HL-60 (cell line): Measurements from ENCODE around the gene CERT1.
"Not testable (repeated sequence)": the region's sequence is repeated elsewhere in the genome, so short reads cannot be mapped to it uniquely, and the experiment has no call there.

Experiments
- DNase-seq, 2 experiments: peaks; one replicate each; pipeline ENCODE4 v3.0.0-alpha.2; 2010 to 2020; ENCODE audit warnings: low read depth in 1 of 2, low spot score in 1 of 2
- H3K27ac ChIP-seq: fragments of 250-450 bp; sonication (Bioruptor Pico); replicated peaks from 2 replicates; pipeline ENCODE4 v1.5.1; 2020; ENCODE audit warnings: mild to moderate bottlenecking, moderate library complexity
- H3K27me3 ChIP-seq: fragments of 250-450 bp; sonication (Bioruptor Pico); 2 replicates; pipeline ENCODE4 v1.5.1; 2021; ENCODE audit warnings: mild to moderate bottlenecking, moderate library complexity; ENCODE audit not compliant: insufficient read depth, poor library complexity, severe bottlenecking
- H3K4me3 ChIP-seq: replicated peaks from 2 replicates; pipeline ENCODE4 v1.5.1; 2011; ENCODE audit warnings: mild to moderate bottlenecking, control low read depth, low read length; ENCODE audit not compliant: insufficient read depth
- CTCF ChIP-seq: IDR thresholded peaks from one replicate; pipeline ENCODE4 v1.5.1; 2011; ENCODE audit warnings: low read length, control low read depth, inconsistent platforms; ENCODE audit not compliant: insufficient read depth
- GABPA ChIP-seq: IDR thresholded peaks from 2 replicates; pipeline ENCODE4 v1.6.1; 2012; ENCODE audit warnings: low read depth
- POLR2AphosphoS5 ChIP-seq: IDR thresholded peaks from 2 replicates; pipeline ENCODE4 v1.6.1; 2012; ENCODE audit warnings: low read depth
- REST ChIP-seq: IDR thresholded peaks from 2 replicates; pipeline ENCODE4 v1.6.1; 2012; ENCODE audit warnings: low read depth; ENCODE audit not compliant: insufficient replicate concordance
- SPI1 ChIP-seq: IDR thresholded peaks from 2 replicates; pipeline ENCODE4 v1.6.1; 2012; ENCODE audit warnings: low read depth, mild to moderate bottlenecking, borderline replicate concordance

The CERT1 gene

GRCh38 chr5:75509546-75509945 lies 1.9 kb downstream of the CERT1 start:
- no peaks in the 10 kb centered on the region for H3K27me3 ChIP-seq
- peak in 1 of 2 experiments; percentile 1 for DNase-seq
- peak overlapping the region; percentile 67 for H3K4me3 ChIP-seq
- TF ChIP-seq POLR2AphosphoS5, result no peak
- no peak for TF ChIP-seq CTCF
- TF ChIP-seq SPI1, result no peak
- no peak for TF ChIP-seq GABPA
- TF ChIP-seq REST, result no peak
- H3K27ac ChIP-seq, result peak overlapping the region; percentile 82

GRCh38 chr5:75507841-75508240 lies 3.6 kb downstream of the CERT1 start:
- DNase-seq, result no peak
- Histone ChIP-seq H3K27me3 (no peaks in the 10 kb centered on the region), H3K27ac (no peak overlapping the region), H3K4me3 (no peak overlapping the region)
- TF ChIP-seq SPI1 (no peak), CTCF (no peak), GABPA (no peak), POLR2AphosphoS5 (no peak), REST (no peak)

GRCh38 chr5:75505112-75505511 lies 6.3 kb downstream of the CERT1 start:
- H3K27me3 ChIP-seq, H3K27ac ChIP-seq, H3K4me3 ChIP-seq, DNase-seq: not testable (repeated sequence)

GRCh38 chr5:75498875-75499274 lies 12.6 kb downstream of the CERT1 start:
- H3K27ac ChIP-seq, H3K27me3 ChIP-seq, H3K4me3 ChIP-seq, DNase-seq: not testable (repeated sequence)

GRCh38 chr5:75498208-75498777 lies 13.1 kb downstream of the CERT1 start:
- no peak for DNase-seq
- Histone ChIP-seq H3K4me3 (no peak overlapping the region), H3K27me3 (no peaks in the 10 kb centered on the region), H3K27ac (no peak overlapping the region)
- TF ChIP-seq CTCF (no peak), SPI1 (no peak), GABPA (no peak), POLR2AphosphoS5 (no peak), REST (no peak)
